Measurements from ENCODE around the gene LRCH2. TPM values are rescaled to one million over a fixed set of nuclear protein-coding genes. Genes with fewer than 3 reads are reported as not detected.

LRCH2 gene, protein sequence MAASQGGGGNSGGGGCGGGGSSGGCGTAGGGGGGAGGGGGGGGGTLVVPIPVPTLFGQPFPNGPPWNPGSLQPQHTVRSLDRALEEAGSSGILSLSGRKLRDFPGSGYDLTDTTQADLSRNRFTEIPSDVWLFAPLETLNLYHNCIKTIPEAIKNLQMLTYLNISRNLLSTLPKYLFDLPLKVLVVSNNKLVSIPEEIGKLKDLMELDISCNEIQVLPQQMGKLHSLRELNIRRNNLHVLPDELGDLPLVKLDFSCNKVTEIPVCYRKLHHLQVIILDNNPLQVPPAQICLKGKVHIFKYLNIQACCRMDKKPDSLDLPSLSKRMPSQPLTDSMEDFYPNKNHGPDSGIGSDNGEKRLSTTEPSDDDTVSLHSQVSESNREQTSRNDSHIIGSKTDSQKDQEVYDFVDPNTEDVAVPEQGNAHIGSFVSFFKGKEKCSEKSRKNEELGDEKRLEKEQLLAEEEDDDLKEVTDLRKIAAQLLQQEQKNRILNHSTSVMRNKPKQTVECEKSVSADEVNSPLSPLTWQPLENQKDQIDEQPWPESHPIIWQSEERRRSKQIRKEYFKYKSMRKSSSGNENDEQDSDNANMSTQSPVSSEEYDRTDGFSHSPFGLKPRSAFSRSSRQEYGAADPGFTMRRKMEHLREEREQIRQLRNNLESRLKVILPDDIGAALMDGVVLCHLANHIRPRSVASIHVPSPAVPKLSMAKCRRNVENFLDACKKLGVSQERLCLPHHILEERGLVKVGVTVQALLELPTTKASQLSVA
- 1 to 10 TPM; 6.1 to 8.4 TPM for total RNA-seq
- long read RNA-seq, donor 1 = 0 reads
- long read RNA-seq, donor 2, partial matches to known transcripts = 1 of 1 reads
- long read RNA-seq, donor 2, other reads (novel, unspliced or antisense) = 0 of 1 reads

- intact Hi-C loops (cut with DNase I) = no loop called here
- no peak for DNase-seq (ENCODE audit: low spot score)
These were observed at the start of gene LRCH2 for GRCh38 chrX:115233497-115234455. LRCH2 (minus strand) TSS chrX:115234096; CDS start chrX:115234041, 55 bp downstream.

DNA sequence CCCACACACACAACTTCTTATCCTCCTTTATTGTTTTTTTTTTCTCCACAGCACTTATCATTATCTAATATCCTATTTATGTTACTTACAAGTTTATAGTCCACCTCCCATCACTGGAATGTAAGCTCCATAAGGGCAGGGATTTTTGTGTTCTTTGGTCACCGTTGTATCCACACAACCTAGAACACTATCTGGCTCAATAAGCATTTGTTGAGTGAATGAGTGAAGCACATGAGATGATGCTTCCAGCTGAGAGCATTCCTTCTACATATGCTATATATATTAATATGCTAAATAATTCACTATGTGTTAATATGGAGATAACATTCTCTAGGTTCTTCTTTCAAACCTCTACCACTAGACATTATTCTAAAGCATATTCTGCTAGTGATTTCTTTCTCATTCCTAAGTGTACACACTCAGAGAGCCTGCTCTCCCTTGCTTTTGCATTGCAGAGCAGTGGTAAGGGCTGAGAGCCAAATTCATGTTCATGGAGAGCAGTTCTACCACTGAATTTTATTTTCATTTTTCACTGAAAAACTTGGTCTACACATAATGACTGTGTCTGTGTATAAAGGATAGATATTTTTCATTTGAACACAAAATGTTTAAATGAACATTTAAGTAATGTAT is 35.3 kb upstream of the LRCH2 start:
- intact Hi-C loops (cut with DNase I) = no loop called here
- DNase-seq (ENCODE audit: low spot score) = no peak

- intact Hi-C loops (cut with DNase I) = no loop called here
- no peak for DNase-seq (ENCODE audit: low spot score)
These were observed 34.5 kb upstream of the LRCH2 start for GRCh38 chrX:115268421-115268820.

- intact Hi-C loops (cut with DNase I) = no loop called here
- no peak for DNase-seq (ENCODE audit: low spot score)
These were observed 32.4 kb upstream of the LRCH2 start for GRCh38 chrX:115266300-115266699.

GRCh38 chrX:115264009-115264408 is 30.1 kb upstream of the LRCH2 start:
- DNase-seq (ENCODE audit: low spot score) = no peak
- intact Hi-C loops (cut with DNase I) = no loop called here

- DNase-seq (ENCODE audit: low spot score) = no peak
- intact Hi-C loops (cut with DNase I) = no loop called here
These were observed 27.3 kb upstream of the LRCH2 start for GRCh38 chrX:115261148-115261547.

DNA sequence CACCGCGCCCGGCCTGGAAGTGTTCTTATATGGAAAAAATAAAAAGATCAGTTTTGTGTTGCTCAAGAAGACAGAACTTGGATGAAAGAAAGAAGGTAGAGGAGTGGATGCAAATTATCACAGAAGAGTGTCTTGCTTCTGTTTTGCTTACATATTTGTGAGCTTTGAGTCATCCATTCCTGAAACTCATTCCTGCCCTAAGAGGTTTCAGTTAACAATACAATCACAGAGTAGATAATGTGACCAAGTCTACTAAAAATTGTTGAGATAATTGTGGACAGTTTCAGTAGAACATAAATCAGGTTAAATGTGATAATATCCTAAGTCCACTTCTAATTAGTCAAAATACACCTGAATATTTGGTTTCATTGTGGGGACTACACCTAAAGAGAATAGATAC is 26.4 kb upstream of the LRCH2 start:
- intact Hi-C loops (cut with DNase I) = no loop called here
- no peak for DNase-seq (ENCODE audit: low spot score)

DNA sequence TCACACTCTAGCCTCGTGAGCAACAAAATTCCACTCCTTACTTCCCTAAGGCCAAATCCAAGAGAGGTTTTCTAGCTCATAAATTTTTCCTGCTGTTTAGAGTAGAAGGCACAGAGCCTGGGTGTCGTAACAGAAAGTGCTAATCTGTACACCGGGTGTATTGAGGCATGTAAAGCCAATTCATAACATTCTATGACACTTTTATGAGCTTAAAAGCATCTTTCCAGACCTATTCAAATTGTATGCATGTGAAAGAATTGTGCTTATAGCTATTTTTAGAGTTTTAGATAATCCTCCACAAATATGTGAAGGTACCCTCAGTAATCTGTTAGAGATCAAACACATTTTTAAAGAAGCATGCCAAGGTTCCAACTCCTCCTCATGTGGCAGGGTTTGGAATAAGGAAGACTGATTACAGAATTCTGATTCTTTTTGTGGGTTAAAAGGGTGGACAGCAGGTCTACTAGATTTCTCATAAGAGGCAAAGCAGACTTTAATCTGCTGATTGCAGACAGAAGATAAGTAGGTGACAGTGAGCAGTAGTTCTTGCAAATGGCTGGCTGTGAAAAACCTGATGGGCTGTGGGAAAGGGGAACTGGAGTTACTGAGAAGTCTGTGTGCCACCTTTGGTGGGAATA is 25.5 kb upstream of the LRCH2 start:
- no peak for DNase-seq (ENCODE audit: low spot score)
- intact Hi-C loops (cut with DNase I) = no loop called here

DNA sequence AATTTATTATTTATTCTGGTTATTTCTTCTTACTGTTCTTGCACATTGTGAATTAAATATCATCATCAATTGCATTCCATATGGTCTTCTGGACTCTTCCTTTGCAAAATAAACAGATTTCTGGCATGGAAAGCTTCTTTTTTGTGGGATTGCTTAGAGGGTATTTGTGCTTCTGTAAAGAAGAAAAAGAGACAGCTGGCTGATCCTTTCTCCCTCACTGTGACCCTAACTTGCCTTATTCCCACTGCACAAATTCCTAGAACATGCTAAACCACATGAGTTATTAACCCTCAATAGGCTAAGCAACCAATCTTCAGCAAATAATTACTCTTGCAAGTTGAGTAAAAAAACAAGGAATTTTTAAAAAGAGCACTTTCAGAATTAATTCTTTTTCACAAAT is 23.8 kb upstream of the LRCH2 start:
- intact Hi-C loops (cut with DNase I) = no loop called here
- DNase-seq (ENCODE audit: low spot score) = no peak

DNA sequence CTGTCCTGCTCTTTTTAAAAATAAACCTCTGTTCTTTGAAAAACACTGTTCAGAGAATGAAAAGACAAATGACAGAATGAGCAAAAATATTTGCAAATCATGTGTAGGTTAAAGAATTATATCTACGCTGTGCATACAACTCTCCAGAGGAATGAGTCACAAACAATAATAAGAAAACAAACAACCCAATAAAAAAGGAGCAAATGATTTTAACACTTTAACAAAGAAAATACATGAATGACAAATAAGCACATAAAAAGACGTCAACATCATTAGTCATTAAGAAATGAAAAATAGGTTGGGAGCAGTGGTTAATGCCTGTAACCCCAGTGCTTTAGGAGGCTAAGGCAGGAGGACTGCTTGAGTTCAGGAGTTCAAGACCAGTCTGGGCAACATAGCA is 21.1 kb upstream of the LRCH2 start:
- intact Hi-C loops (cut with DNase I) = no loop called here
- no peak for DNase-seq (ENCODE audit: low spot score)

- DNase-seq (ENCODE audit: low spot score) = no peak
- intact Hi-C loops (cut with DNase I) = no loop called here
These were observed 17.8 kb upstream of the LRCH2 start for GRCh38 chrX:115251458-115252233.

- intact Hi-C loops (cut with DNase I) = no loop called here
- DNase-seq (ENCODE audit: low spot score) = no peak
These were observed 3.2 kb upstream of the LRCH2 start for GRCh38 chrX:115237056-115237455.

- intact Hi-C loops (cut with DNase I) = no loop called here
- DNase-seq (ENCODE audit: low spot score) = no peak
These were observed 2.7 kb upstream of the LRCH2 start for GRCh38 chrX:115236560-115236959.

- no peak for DNase-seq (ENCODE audit: low spot score)
- intact Hi-C loops (cut with DNase I) = no loop called here
These were observed 565 bp upstream of the LRCH2 start for GRCh38 chrX:115234461-115234860.

- DNase-seq (ENCODE audit: low spot score) = no peak
- intact Hi-C loops (cut with DNase I) = no loop called here
These were observed 881 bp downstream of the LRCH2 start for GRCh38 chrX:115232933-115233496.

GRCh38 chrX:115229337-115230003 is 4.4 kb downstream of the LRCH2 start:
- intact Hi-C loops (cut with DNase I) = no loop called here
- DNase-seq (ENCODE audit: low spot score) = no peak

GRCh38 chrX:115226929-115227328 is 7.0 kb downstream of the LRCH2 start:
- intact Hi-C loops (cut with DNase I) = no loop called here
- DNase-seq (ENCODE audit: low spot score) = no peak
